ENCODE data around the gene KIAA0513. TPM values are rescaled to one million over a fixed set of nuclear protein-coding genes. Genes with fewer than 3 reads are reported as not detected.

Gene KIAA0513
- total and polyA plus RNA-seq, 10 of the 15 experiments (the other 5 are each of a cell fraction or from before 2014, with no cell fraction given) = 0.14 to 5.8 (median 2.0) TPM

- ChIA-PET CTCF (interaction anchor here (2.1 kb wide), 1 partner anchor 9 kb away, joined by 10 read pairs; no protein-coding TSS in a partner anchor), SMC1A (ENCODE audit: uncharacterized antibody, unreplicated experiment) (no interaction called here), RAD21 (ENCODE audit: unreplicated experiment) (no interaction called here), POLR2A (no interaction called here)
- ATAC-seq (no peak), FAIRE-seq (no peak), DNase-seq (ENCODE audit: low read depth, low spot score) (no peak)
- H3K27me3 ChIP-seq (replicated peaks in 1 of 2; ENCODE audit: control insufficient read depth in 2 of 2, insufficient read depth in 2 of 2, low read length in 1 of 2) = no peaks in the 10 kb centered on the region
- WGBS (ENCODE audit: insufficient coverage, insufficient replicate concordance, low lambda C conversion rate, missing lambda C conversion rate) = 60% methylated on average over 13 of the region's 13 CpGs
- no peaks in the 10 kb centered on the region for H4K20me1 ChIP-seq (ENCODE audit: control insufficient read depth, insufficient read depth)
- TF ChIP-seq, protein P1, sequence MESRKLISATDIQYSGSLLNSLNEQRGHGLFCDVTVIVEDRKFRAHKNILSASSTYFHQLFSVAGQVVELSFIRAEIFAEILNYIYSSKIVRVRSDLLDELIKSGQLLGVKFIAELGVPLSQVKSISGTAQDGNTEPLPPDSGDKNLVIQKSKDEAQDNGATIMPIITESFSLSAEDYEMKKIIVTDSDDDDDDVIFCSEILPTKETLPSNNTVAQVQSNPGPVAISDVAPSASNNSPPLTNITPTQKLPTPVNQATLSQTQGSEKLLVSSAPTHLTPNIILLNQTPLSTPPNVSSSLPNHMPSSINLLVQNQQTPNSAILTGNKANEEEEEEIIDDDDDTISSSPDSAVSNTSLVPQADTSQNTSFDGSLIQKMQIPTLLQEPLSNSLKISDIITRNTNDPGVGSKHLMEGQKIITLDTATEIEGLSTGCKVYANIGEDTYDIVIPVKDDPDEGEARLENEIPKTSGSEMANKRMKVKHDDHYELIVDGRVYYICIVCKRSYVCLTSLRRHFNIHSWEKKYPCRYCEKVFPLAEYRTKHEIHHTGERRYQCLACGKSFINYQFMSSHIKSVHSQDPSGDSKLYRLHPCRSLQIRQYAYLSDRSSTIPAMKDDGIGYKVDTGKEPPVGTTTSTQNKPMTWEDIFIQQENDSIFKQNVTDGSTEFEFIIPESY (IDR thresholded peaks at IDR 0.05) = no peak
- TF ChIP-seq SREBF1 (IDR thresholded peaks at IDR 0.05; ENCODE audit: low read length) (no peak), CBX5 (IDR thresholded peaks at IDR 0.05; ENCODE audit: low read depth) (no peak), NR2C2 (IDR thresholded peaks at IDR 0.05; ENCODE audit: borderline replicate concordance, control insufficient read depth, insufficient read length, low read depth) (no peak), IRF4 (IDR thresholded peaks at IDR 0.05; ENCODE audit: low read depth, low read length) (no peak), NFIC (IDR thresholded peaks at IDR 0.05; ENCODE audit: low read depth, low read length) (no peak), KLF5 (IDR thresholded peaks at IDR 0.05; ENCODE audit: partially characterized antibody) (no peak), ZSCAN29 (IDR thresholded peaks at IDR 0.05) (no peak)
- in situ Hi-C loops (cut with MboI) (no loop called here), intact Hi-C loops (cut with micrococcal nuclease; ENCODE audit: unreplicated experiment) (no loop called here)
- BruUV-seq (replicated peaks) = no TSS peak
- H3K9me3 ChIP-seq (replicated peaks; ENCODE audit: control insufficient read depth, insufficient read depth, low read length) = no peaks in the 10 kb centered on the region
- H3K4me1 ChIP-seq (ENCODE audit: control insufficient read depth, insufficient read depth, low read length) = peaks cover 11% of the 10 kb centered on the region; the same call in 1 of the 2 replicates
- no peak overlapping the region for H3K4me2 ChIP-seq (ENCODE audit: control insufficient read depth, insufficient read depth)
- H3K36me3 ChIP-seq (ENCODE audit: control insufficient read depth in 2 of 2, insufficient read depth in 2 of 2, low read length in 1 of 2) = no peaks in the 10 kb centered on the region
- no peaks in the 10 kb centered on the region for H3K79me2 ChIP-seq (ENCODE audit: control insufficient read depth, insufficient read depth, low read length)
- H3K4me3 ChIP-seq = no peak overlapping the region
- H3K9ac ChIP-seq (ENCODE audit: control insufficient read depth, insufficient read depth, low read length) = no peak overlapping the region
- H2AFZ ChIP-seq (ENCODE audit: control insufficient read depth, low read depth, low read length) = no peak overlapping the region
- no peak overlapping the region for H3K27ac ChIP-seq (ENCODE audit: control insufficient read depth, insufficient read depth)
Measured at GRCh38 chr16:85065099-85065498, 37.5 kb downstream of the KIAA0513 start.

Data from GM12878 (cell line).